HEK293T (cell line): ENCODE data around the gene TRIM29.

Experiments used
- BHLHE40 ChIP-seq: fragments of 450-650 bp; IDR thresholded peaks from 2 replicates; pipeline ENCODE4 v1.6.1; 2016; ENCODE audit warnings: mild to moderate bottlenecking, moderate library complexity, borderline replicate concordance
- ELF4 ChIP-seq: fragments of 450-650 bp; IDR thresholded peaks from 2 replicates; pipeline ENCODE4 v1.6.1; 2017; ENCODE audit warnings: antibody characterized with exemption
- FOXA1 ChIP-seq: fragments of 450-650 bp; IDR thresholded peaks from 2 replicates; pipeline ENCODE4 v1.6.1; 2016; ENCODE audit warnings: mild to moderate bottlenecking
- FOXK2 ChIP-seq: fragments of 450-650 bp; IDR thresholded peaks from 2 replicates; pipeline ENCODE4 v1.6.1; 2016; ENCODE audit warnings: mild to moderate bottlenecking
- FOXM1 ChIP-seq: fragments of 450-650 bp; IDR thresholded peaks from 2 replicates; pipeline ENCODE4 v1.6.1; 2017; ENCODE audit warnings: mild to moderate bottlenecking, borderline replicate concordance
- HDGF ChIP-seq: fragments of 450-650 bp; IDR thresholded peaks from 2 replicates; pipeline ENCODE4 v1.6.1; 2017; ENCODE audit warnings: antibody characterized with exemption, borderline replicate concordance
- LEF1 ChIP-seq: fragments of 450-650 bp; IDR thresholded peaks from 2 replicates; pipeline ENCODE4 v1.6.1; 2017; ENCODE audit warnings: mild to moderate bottlenecking, borderline replicate concordance
- NFRKB ChIP-seq: fragments of 450-650 bp; IDR thresholded peaks from 2 replicates; pipeline ENCODE4 v1.6.1; 2016; ENCODE audit warnings: mild to moderate bottlenecking, moderate library complexity
- SP1 ChIP-seq: fragments of 450-650 bp; IDR thresholded peaks from 2 replicates; pipeline ENCODE4 v1.6.1; 2017
- SUZ12 ChIP-seq: fragments of 450-650 bp; IDR thresholded peaks from 2 replicates; pipeline ENCODE4 v1.6.1; 2016; ENCODE audit warnings: mild to moderate bottlenecking
- TARDBP ChIP-seq: fragments of 450-650 bp; IDR thresholded peaks from 2 replicates; pipeline ENCODE4 v1.6.1; 2016
- ZNF384 ChIP-seq: fragments of 450-650 bp; IDR thresholded peaks from 2 replicates; pipeline ENCODE4 v1.6.1; 2016

DNA sequence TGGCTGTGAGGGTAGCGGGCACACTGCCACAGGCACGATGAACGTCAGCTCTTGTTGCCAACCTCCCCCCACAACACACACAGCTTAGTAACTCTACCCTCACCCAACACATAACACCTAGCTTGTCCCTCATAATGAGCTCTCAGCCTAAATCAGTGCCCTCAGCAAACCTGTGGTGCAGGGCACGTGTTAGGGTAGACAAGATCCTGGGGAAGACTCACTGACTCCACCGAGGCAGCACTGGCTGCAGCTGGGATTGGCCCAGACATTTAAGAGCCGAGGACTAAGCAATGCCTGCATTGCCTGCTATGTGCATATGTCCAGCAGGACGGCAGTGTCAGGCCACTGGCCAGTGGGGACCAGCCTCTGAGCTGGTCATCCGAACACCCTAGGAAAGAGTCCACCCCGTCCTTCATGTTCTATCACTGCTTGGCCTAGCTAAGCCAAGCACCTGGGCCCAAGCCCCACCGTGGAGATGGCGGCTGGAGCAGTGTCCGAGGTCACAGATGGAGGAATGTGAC is 32.9 kb upstream of the TRIM29 start:
- TF ChIP-seq LEF1 (no peak), SP1 (no peak), FOXA1 (no peak), HDGF (no peak), ZNF384 (no peak), FOXM1 (no peak), TARDBP (no peak), BHLHE40 (no peak), SUZ12 (no peak), FOXK2 (no peak), ELF4 (no peak), NFRKB (no peak)
